OCI-LY7 (cell line): ENCODE results near the gene SHH. TPM values are rescaled to one million over a fixed set of nuclear protein-coding genes. Genes with fewer than 3 reads are reported as not detected.

Experiments used
- BruUV-seq: library from RNA; stranded (reverse); fragments of 400-500 nt; replicated peaks from 2 replicates; lab custom pipeline; 2021; lab: Mats Ljungman, UMichigan
- CTCF ChIA-PET: fragments of 300-600 bp; sonication (Branson Sonifier 250); formaldehyde crosslinking; loops from one replicate; lab custom pipeline; 2022; ENCODE audit warnings: antibody characterized with exemption; ENCODE audit not compliant: unreplicated experiment; lab: Charles Lee
- POLR2A ChIA-PET: fragments of 300-600 bp; sonication (Branson Sonifier 250); formaldehyde crosslinking; loops from one replicate; lab custom pipeline; 2022; ENCODE audit warnings: antibody characterized with exemption; lab: Charles Lee
- DNase-seq: peaks from one replicate; pipeline ENCODE4 v3.0.0-alpha.2; 2015; ENCODE audit warnings: low spot score
- H2AFZ ChIP-seq: fragments of 200-600 bp; sonication (generic), shearing (Covaris generic); 2 replicates; pipeline ENCODE4 v1.6.1; 2014; ENCODE audit warnings: mild to moderate bottlenecking, antibody characterized with exemption, low read length, moderate library complexity
- H3K27ac ChIP-seq: fragments of 200-600 bp; sonication (generic); 2 replicates; pipeline ENCODE4 v1.5.1; 2014; ENCODE audit warnings: mixed run types, low read depth, mild to moderate bottlenecking, moderate library complexity, low read length, inconsistent platforms; ENCODE audit not compliant: poor library complexity, severe bottlenecking
- H3K36me3 ChIP-seq: fragments of 200-600 bp; sonication (generic); 2 replicates; pipeline ENCODE4 v1.6.1; 2014; ENCODE audit warnings: mild to moderate bottlenecking, antibody characterized with exemption, low read length, moderate library complexity, mixed read lengths; ENCODE audit not compliant: insufficient read depth
- H3K4me1 ChIP-seq: fragments of 200-600 bp; sonication (generic); 2 replicates; pipeline ENCODE4 v1.5.1; 2014; ENCODE audit warnings: mild to moderate bottlenecking, low read length; ENCODE audit not compliant: insufficient read depth, poor library complexity, severe bottlenecking
- H3K4me2 ChIP-seq: fragments of 200-600 bp; sonication (generic); 2 replicates; pipeline ENCODE4 v1.6.1; 2014; ENCODE audit warnings: mild to moderate bottlenecking, low read length
- H3K4me3 ChIP-seq: fragments of 200-600 bp; sonication (generic); 2 replicates; pipeline ENCODE4 v1.5.1; 2014; ENCODE audit warnings: mild to moderate bottlenecking, low read depth, low read length; ENCODE audit not compliant: poor library complexity, severe bottlenecking
- H3K79me2 ChIP-seq: fragments of 200-600 bp; sonication (generic); 2 replicates; pipeline ENCODE4 v1.6.1; 2016; ENCODE audit warnings: low read depth, mild to moderate bottlenecking, low read length, moderate library complexity, mixed read lengths; ENCODE audit not compliant: insufficient read depth
- H3K9me2 ChIP-seq: fragments of 200-600 bp; sonication (generic); 2 replicates; pipeline ENCODE4 v1.6.1; 2016; ENCODE audit warnings: mild to moderate bottlenecking, low read length, mixed read lengths; ENCODE audit not compliant: insufficient read depth
- H3K9me3 ChIP-seq: fragments of 200-600 bp; sonication (generic); 2 replicates; pipeline ENCODE4 v1.6.1; 2014; ENCODE audit warnings: mild to moderate bottlenecking, mixed run types, low read length, mixed read lengths
- H4K20me1 ChIP-seq: fragments of 200-600 bp; sonication (generic); 2 replicates; pipeline ENCODE4 v1.6.1; 2014; ENCODE audit warnings: mild to moderate bottlenecking, antibody characterized with exemption, low read length, moderate library complexity, mixed read lengths; ENCODE audit not compliant: insufficient read depth
- EZH2phosphoT487 ChIP-seq: fragments of 200-600 bp; sonication (generic); IDR thresholded peaks from 2 replicates; pipeline ENCODE4 v1.6.1; 2018; ENCODE audit warnings: low read depth, borderline replicate concordance, mild to moderate bottlenecking, mixed run types, antibody characterized with exemption, low read length, moderate library complexity, mixed read lengths
- intact Hi-C: fragments of 100-400 bp; cut with micrococcal nuclease; formaldehyde crosslinking; loops from one replicate; pipeline ENCODE4 v1.10.0; 2022; ENCODE audit not compliant: unreplicated experiment
- total RNA-seq, 2 experiments: library from RNA; depleted of rRNA in 1 of 2; stranded (reverse); fragments of >200 nt in 1 of 2; shearing (Covaris generic) in 1 of 2; gene quantifications; 2 replicates each; pipeline ENCODE4 v1.2.3, GENCODE V29; 2014 to 2022
- TF ChIP-seq, protein P1 (sequence below): fragments of 200-600 bp; sonication (generic); conservative IDR thresholded peaks from 2 replicates; pipeline ENCODE4 v1.5.1; 2014; ENCODE audit warnings: mild to moderate bottlenecking, antibody characterized with exemption, low read length, moderate library complexity, mixed read lengths

SHH gene
- total RNA-seq, 2 experiments from 2014 or later, result not detected

- intact Hi-C loops, result no loop called here
- DNase-seq, result no peak
- H3K4me3 ChIP-seq, result no peak overlapping the region
- no peaks in the 10 kb centered on the region for H3K9me3 ChIP-seq
- H4K20me1 ChIP-seq, result no peaks in the 10 kb centered on the region
- TF ChIP-seq EZH2phosphoT487, result no peak
- TF ChIP-seq, protein P1, sequence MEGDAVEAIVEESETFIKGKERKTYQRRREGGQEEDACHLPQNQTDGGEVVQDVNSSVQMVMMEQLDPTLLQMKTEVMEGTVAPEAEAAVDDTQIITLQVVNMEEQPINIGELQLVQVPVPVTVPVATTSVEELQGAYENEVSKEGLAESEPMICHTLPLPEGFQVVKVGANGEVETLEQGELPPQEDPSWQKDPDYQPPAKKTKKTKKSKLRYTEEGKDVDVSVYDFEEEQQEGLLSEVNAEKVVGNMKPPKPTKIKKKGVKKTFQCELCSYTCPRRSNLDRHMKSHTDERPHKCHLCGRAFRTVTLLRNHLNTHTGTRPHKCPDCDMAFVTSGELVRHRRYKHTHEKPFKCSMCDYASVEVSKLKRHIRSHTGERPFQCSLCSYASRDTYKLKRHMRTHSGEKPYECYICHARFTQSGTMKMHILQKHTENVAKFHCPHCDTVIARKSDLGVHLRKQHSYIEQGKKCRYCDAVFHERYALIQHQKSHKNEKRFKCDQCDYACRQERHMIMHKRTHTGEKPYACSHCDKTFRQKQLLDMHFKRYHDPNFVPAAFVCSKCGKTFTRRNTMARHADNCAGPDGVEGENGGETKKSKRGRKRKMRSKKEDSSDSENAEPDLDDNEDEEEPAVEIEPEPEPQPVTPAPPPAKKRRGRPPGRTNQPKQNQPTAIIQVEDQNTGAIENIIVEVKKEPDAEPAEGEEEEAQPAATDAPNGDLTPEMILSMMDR, result no peak
- ChIA-PET CTCF (no interaction called here), POLR2A (interaction anchor here (0.6 kb wide), 1 partner anchor 1466 kb away, joined by 3 read pairs; no protein-coding TSS in a partner anchor)
- BruUV-seq, result no TSS peak
- H3K4me1 ChIP-seq, result no peaks in the 10 kb centered on the region
- no peaks in the 10 kb centered on the region for H3K36me3 ChIP-seq
- H3K79me2 ChIP-seq, result no peaks in the 10 kb centered on the region
- H3K4me2 ChIP-seq, result no peak overlapping the region
- H3K9me2 ChIP-seq, result no peaks in the 10 kb centered on the region
- H3K27ac ChIP-seq, result no peak overlapping the region
- H2AFZ ChIP-seq, result no peak overlapping the region
These were observed 11.5 kb downstream of the SHH start for GRCh38 chr7:155800741-155801267.

DNA sequence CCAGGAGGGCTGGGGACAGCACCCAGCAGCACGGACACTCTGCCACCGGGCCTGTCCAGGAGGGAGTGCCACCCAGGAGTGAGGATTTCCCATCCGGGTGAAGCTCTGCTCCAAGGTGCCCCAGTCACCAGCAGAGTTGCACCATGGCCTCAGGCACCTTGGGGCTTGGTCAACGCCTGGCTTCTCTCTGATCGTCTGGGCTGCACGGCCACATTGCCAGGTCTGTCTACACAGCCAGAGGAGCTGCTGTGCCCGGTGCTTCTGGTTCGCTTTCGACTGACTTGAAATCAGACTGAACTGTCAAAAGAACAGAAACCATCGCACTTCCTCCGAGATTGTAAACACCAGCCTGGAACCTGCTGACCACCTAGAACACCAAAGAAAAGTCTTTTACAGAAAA, 12.0 kb downstream of the SHH start:
- no peaks in the 10 kb centered on the region for H3K4me1 ChIP-seq
- H3K4me2 ChIP-seq, result no peak overlapping the region
- CTCF ChIA-PET, result no interaction called here
- H3K36me3 ChIP-seq, result no peaks in the 10 kb centered on the region
- no peak overlapping the region for H3K27ac ChIP-seq
- H3K4me3 ChIP-seq, result no peak overlapping the region
- intact Hi-C loops, result no loop called here
- no peak overlapping the region for H2AFZ ChIP-seq
- H3K79me2 ChIP-seq, result no peaks in the 10 kb centered on the region
- no peaks in the 10 kb centered on the region for H3K9me2 ChIP-seq
- POLR2A ChIA-PET, result no interaction called here
- BruUV-seq, result no TSS peak
- TF ChIP-seq, protein P1, result no peak
- TF ChIP-seq EZH2phosphoT487, result no peak
- H4K20me1 ChIP-seq, result no peaks in the 10 kb centered on the region
- no peaks in the 10 kb centered on the region for H3K9me3 ChIP-seq
- no peak for DNase-seq

DNA sequence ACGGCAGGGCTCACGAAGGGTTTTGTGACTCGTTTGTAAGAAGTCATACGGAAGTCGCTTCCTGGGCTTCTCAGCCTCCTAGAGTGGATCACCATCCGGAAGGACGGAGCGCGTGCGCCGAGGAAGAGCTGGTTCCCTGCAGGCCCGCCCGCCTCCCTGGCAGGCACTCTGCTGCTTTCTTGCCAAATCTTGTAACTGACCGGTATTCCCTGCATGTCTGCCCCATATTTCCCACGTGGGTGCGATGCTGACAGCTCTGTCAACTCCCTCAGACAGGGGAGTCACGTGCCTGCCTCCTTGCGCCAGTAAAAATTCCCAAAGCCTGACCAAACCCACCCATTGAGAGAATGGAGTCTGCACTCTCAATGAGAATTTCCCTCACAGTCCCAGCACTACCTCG, 12.7 kb downstream of the SHH start:
- intact Hi-C loops, result loop anchor here (5.0 to 10.0 kb wide), 2 partner anchors 673 to 1025 kb away; no protein-coding TSS in a partner anchor
- no peaks in the 10 kb centered on the region for H4K20me1 ChIP-seq
- H3K36me3 ChIP-seq, result no peaks in the 10 kb centered on the region
- CTCF ChIA-PET, result no interaction called here
- no peak overlapping the region for H2AFZ ChIP-seq
- no peak overlapping the region for H3K4me2 ChIP-seq
- BruUV-seq, result no TSS peak
- no peaks in the 10 kb centered on the region for H3K9me3 ChIP-seq
- no peak for DNase-seq
- no peaks in the 10 kb centered on the region for H3K9me2 ChIP-seq
- H3K27ac ChIP-seq, result no peak overlapping the region
- no peaks in the 10 kb centered on the region for H3K79me2 ChIP-seq
- no peak overlapping the region for H3K4me3 ChIP-seq
- H3K4me1 ChIP-seq, result no peaks in the 10 kb centered on the region
- TF ChIP-seq EZH2phosphoT487, result no peak
- TF ChIP-seq, protein P1, result no peak
- POLR2A ChIA-PET, result interaction anchor here (0.6 kb wide), 1 partner anchor 1585 kb away, joined by 3 read pairs; no protein-coding TSS in a partner anchor
